SK-N-SH (cell line): Measurements from ENCODE around the gene LMO7. TPM values are rescaled to one million over a fixed set of nuclear protein-coding genes. Genes with fewer than 3 reads are reported as not detected.

ENCODE experiments used
- CTCF ChIA-PET: fragments of 300-600, 350-600 bp; formaldehyde crosslinking; extraction: SDS; loops from one replicate; lab custom pipeline; 2021; lab: Yijun Ruan, JAX
- POLR2A ChIA-PET: fragments of 350-600 bp; sonication (Branson Sonifier 250); formaldehyde crosslinking; extraction: SDS; loops from one replicate; lab custom pipeline; 2020; ENCODE audit warnings: antibody characterized with exemption, inconsistent platforms; lab: Yijun Ruan, JAX
- DNase-seq: peaks from one replicate; pipeline ENCODE4 v3.0.0; 2012
- H2AFZ ChIP-seq: fragments of 200-600 bp; sonication (generic); 2 replicates; pipeline ENCODE4 v1.8.1; 2016; ENCODE audit warnings: antibody characterized with exemption, mild to moderate bottlenecking, low read depth
- H3F3A ChIP-seq: fragments of 200-600 bp; sonication (generic); replicated peaks from 2 replicates; pipeline ENCODE3; 2016; ENCODE audit warnings: antibody characterized with exemption, mild to moderate bottlenecking; ENCODE audit not compliant: insufficient read depth
- H3K27ac ChIP-seq, 2 experiments: fragments of 200-500 bp in 1 of 2; fragments of 200-600 bp in 1 of 2; sonication (Bioruptor generic) in 1 of 2; sonication (generic), shearing (Covaris generic) in 1 of 2; 2 replicates each; pipeline versions ENCODE4 v1.5.1 to v1.6.1; 2014 to 2016; ENCODE audit warnings: low read depth in 2 of 2, inconsistent platforms in 1 of 2, low read length in 1 of 2, mild to moderate bottlenecking in 1 of 2, mixed read lengths in 1 of 2
- H3K27me3 ChIP-seq: fragments of 200-600 bp; sonication (generic), shearing (Covaris generic); 2 replicates; pipeline ENCODE4 v1.6.1; 2016; ENCODE audit warnings: mixed run types; ENCODE audit not compliant: insufficient read depth
- H3K36me3 ChIP-seq, 2 experiments: fragments of 200-500 bp in 1 of 2; fragments of 200-600 bp in 1 of 2; sonication (Bioruptor generic) in 1 of 2; sonication (generic) in 1 of 2; replicated peaks in 1 of 2; 2 replicates each; pipeline versions ENCODE3 to v1.5.1; 2014 to 2016; ENCODE audit warnings: low read length in 1 of 2, mild to moderate bottlenecking in 1 of 2; ENCODE audit not compliant: insufficient read depth in 2 of 2, control insufficient read depth in 1 of 2
- H3K4me1 ChIP-seq, 2 experiments: fragments of 200-500 bp in 1 of 2; fragments of 200-600 bp in 1 of 2; sonication (Bioruptor generic) in 1 of 2; sonication (generic), shearing (Covaris generic) in 1 of 2; 2 replicates each; pipeline versions ENCODE4 v1.5.1 to v1.6.1; 2014 to 2016; ENCODE audit warnings: low read depth in 1 of 2, low read length in 1 of 2, mixed run types in 1 of 2; ENCODE audit not compliant: insufficient read depth in 2 of 2, control insufficient read depth in 1 of 2
- H3K4me2 ChIP-seq: fragments of 200-600 bp; sonication (generic), shearing (Covaris generic); 2 replicates; pipeline ENCODE4 v1.6.1; 2017; ENCODE audit warnings: mixed run types
- H3K4me3 ChIP-seq, 2 experiments: fragments of 200-500 bp in 1 of 2; fragments of 200-600 bp in 1 of 2; sonication (Bioruptor generic) in 1 of 2; sonication (generic), shearing (Covaris generic) in 1 of 2; 2 replicates each; pipeline versions ENCODE4 v1.5.1 to v1.8.1; 2014 to 2016; ENCODE audit warnings: low read depth in 2 of 2, inconsistent platforms in 1 of 2, low read length in 1 of 2, mild to moderate bottlenecking in 1 of 2, mixed read lengths in 1 of 2, moderate library complexity in 1 of 2
- H3K79me2 ChIP-seq: fragments of 200-600 bp; sonication (generic); 2 replicates; pipeline ENCODE4 v1.8.1; 2017; ENCODE audit warnings: mild to moderate bottlenecking; ENCODE audit not compliant: insufficient read depth
- H3K9ac ChIP-seq: fragments of 200-600 bp; sonication (generic); 2 replicates; pipeline ENCODE4 v1.6.1; 2017; ENCODE audit warnings: mixed run types
- H3K9me2 ChIP-seq: fragments of 200-600 bp; sonication (generic); 2 replicates; pipeline ENCODE4 v1.6.1; 2017; ENCODE audit warnings: mixed run types
- H3K9me3 ChIP-seq: fragments of 200-600 bp; sonication (generic); 2 replicates; pipeline ENCODE4 v1.6.1; 2017; ENCODE audit warnings: mixed run types, mild to moderate bottlenecking, moderate library complexity
- H4K20me1 ChIP-seq: fragments of 200-600 bp; sonication (generic); 2 replicates; pipeline ENCODE4 v1.6.1; 2017; ENCODE audit warnings: mild to moderate bottlenecking, mixed run types; ENCODE audit not compliant: insufficient read depth
- CHD2 ChIP-seq: fragments of 150-350 bp; IDR thresholded peaks from 2 replicates; pipeline ENCODE4 v1.6.1; 2018; ENCODE audit warnings: low read length; ENCODE audit not compliant: partially characterized antibody
- ELF1 ChIP-seq: IDR thresholded peaks from 2 replicates; pipeline ENCODE4 v1.4.0; 2012
- EZH2phosphoT487 ChIP-seq: fragments of 200-600 bp; sonication (generic); IDR thresholded peaks from 2 replicates; pipeline ENCODE4 v1.6.1; 2017; ENCODE audit warnings: low read depth, mixed run types, mild to moderate bottlenecking, antibody characterized with exemption, moderate library complexity, borderline replicate concordance
- FOSL2 ChIP-seq: IDR thresholded peaks from 2 replicates; pipeline ENCODE4 v1.4.0; 2012; ENCODE audit warnings: low read depth, mild to moderate bottlenecking, moderate library complexity, borderline replicate concordance
- FOXJ3 ChIP-seq: sonication (generic); formaldehyde crosslinking; IDR thresholded peaks from 2 replicates; pipeline ENCODE4 v1.5.1; 2020; ENCODE audit warnings: mild to moderate bottlenecking, missing genetic modification reagents
- GABPA ChIP-seq: IDR thresholded peaks from 2 replicates; pipeline ENCODE4 v1.4.0; 2012; ENCODE audit warnings: low read depth, mild to moderate bottlenecking
- NFIC ChIP-seq: IDR thresholded peaks from 2 replicates; pipeline ENCODE4 v1.4.0; 2012; ENCODE audit warnings: borderline replicate concordance
- NRF1 ChIP-seq: IDR thresholded peaks from 2 replicates; pipeline ENCODE4 v1.6.1; 2012; ENCODE audit warnings: low read depth, mild to moderate bottlenecking, low read length
- RAD21 ChIP-seq: IDR thresholded peaks from 2 replicates; pipeline ENCODE4 v1.6.1; 2012; ENCODE audit warnings: mild to moderate bottlenecking, low read length
- RFX5 ChIP-seq: IDR thresholded peaks from 2 replicates; pipeline ENCODE4 v1.6.1; 2012; ENCODE audit warnings: mild to moderate bottlenecking, improper control_type of control experiment, low read length
- RXRA ChIP-seq: IDR thresholded peaks from 2 replicates; pipeline ENCODE4 v1.4.0; 2012; ENCODE audit warnings: low read depth, mild to moderate bottlenecking, borderline replicate concordance
- SIN3A ChIP-seq: IDR thresholded peaks from 2 replicates; pipeline ENCODE4 v1.6.1; 2012; ENCODE audit warnings: low read depth, mild to moderate bottlenecking, low read length, moderate library complexity, borderline replicate concordance
- SMC3 ChIP-seq: IDR thresholded peaks from 2 replicates; pipeline ENCODE4 v1.6.1; 2012; ENCODE audit warnings: low read depth, low read length, improper control_type of control experiment
- TCF12 ChIP-seq: IDR thresholded peaks from 2 replicates; pipeline ENCODE4 v1.4.0; 2012
- YY1 ChIP-seq: IDR thresholded peaks from 2 replicates; pipeline ENCODE4 v1.4.0; 2012; ENCODE audit warnings: low read depth, mild to moderate bottlenecking
- WGBS: methylation state at CpG from one replicate; pipeline ENCODE4 v1.1.6; 2017; ENCODE audit warnings: low lambda C conversion rate; 5-methylcytosine and 5-hydroxymethylcytosine counted together
- polyA plus RNA-seq, 3 experiments: library from polyadenylated mRNA; depleted of rRNA; stranded (reverse); fragments of >200 nt; gene quantifications; 2 replicates each; pipeline ENCODE4 v1.2.3, GENCODE V29; 2012
- TF ChIP-seq, protein P1 (sequence below): IDR thresholded peaks from 2 replicates; pipeline ENCODE4 v1.4.0; 2012; ENCODE audit warnings: low read depth
- TF ChIP-seq, protein P2 (sequence below): IDR thresholded peaks from 2 replicates; pipeline ENCODE4 v1.4.0; 2012; ENCODE audit warnings: low read depth, borderline replicate concordance
- TF ChIP-seq, protein P3 (sequence below): fragments of 150-350 bp; IDR thresholded peaks from 2 replicates; pipeline ENCODE4 v1.6.1; 2016; ENCODE audit warnings: mild to moderate bottlenecking, low read depth, low read length
- TF ChIP-seq, protein P4 (sequence below): IDR thresholded peaks from 2 replicates; pipeline ENCODE4 v1.6.1; 2012; ENCODE audit warnings: mild to moderate bottlenecking, low read depth, low read length, moderate library complexity

The LMO7 gene
- polyA plus RNA-seq, 1 of the 3 experiments (the other 2 are of a cell fraction): 83.6 TPM

GRCh38 chr13:75872980-75873379 lies 236.8 kb downstream of the LMO7 start:
- no peak overlapping the region for H2AFZ ChIP-seq
- CTCF ChIA-PET: interaction anchor here (0.8 to 7.5 kb wide), 8 partner anchors 12 to 1031 kb away, joined by 3 to 73 read pairs (median 4); no protein-coding TSS in a partner anchor
- no peaks in the 10 kb centered on the region for H3K9me3 ChIP-seq
- no peak for DNase-seq
- WGBS: 71% methylated on average over 3 of the region's 3 CpGs
- H3K9me2 ChIP-seq: no peaks in the 10 kb centered on the region
- no peak overlapping the region for H3K4me3 ChIP-seq
- no peak overlapping the region for H3K27ac ChIP-seq
- POLR2A ChIA-PET: no interaction called here
- H3K4me2 ChIP-seq: no peak overlapping the region
- H4K20me1 ChIP-seq: no peaks in the 10 kb centered on the region
- H3K79me2 ChIP-seq: no peaks in the 10 kb centered on the region
- H3K27me3 ChIP-seq: no peaks in the 10 kb centered on the region
- peaks cover 2 to 3% of the 10 kb centered on the region in 2 experiments; a peak in 2 of 4 replicates for H3K4me1 ChIP-seq
- no peaks in the 10 kb centered on the region for H3K36me3 ChIP-seq
- no peak overlapping the region for H3K9ac ChIP-seq
- peaks cover 12% of the 10 kb centered on the region for H3F3A ChIP-seq
- TF ChIP-seq, protein P1, sequence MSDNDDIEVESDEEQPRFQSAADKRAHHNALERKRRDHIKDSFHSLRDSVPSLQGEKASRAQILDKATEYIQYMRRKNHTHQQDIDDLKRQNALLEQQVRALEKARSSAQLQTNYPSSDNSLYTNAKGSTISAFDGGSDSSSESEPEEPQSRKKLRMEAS: no peak
- TF ChIP-seq FOSL2 (no peak), FOXJ3 (CRISPR knock-in tag) (no peak), EZH2phosphoT487 (no peak), RAD21 (no peak), TCF12 (no peak)

GRCh38 chr13:75873494-75873893 lies 237.4 kb downstream of the LMO7 start:
- ChIA-PET POLR2A (no interaction called here), CTCF (interaction anchor here (1.0 to 7.5 kb wide), 10 partner anchors 13 to 1030 kb away, joined by 3 to 73 read pairs (median 4); no protein-coding TSS in a partner anchor)
- Histone ChIP-seq H3K9me3 (no peaks in the 10 kb centered on the region), H3K27ac (no peak overlapping the region), H3K36me3 (no peaks in the 10 kb centered on the region), H3K27me3 (no peaks in the 10 kb centered on the region), H3F3A (peaks cover 9% of the 10 kb centered on the region), H3K4me1 (peaks cover 2 to 3% of the 10 kb centered on the region in 2 experiments; a peak in 2 of 4 replicates), H3K9me2 (no peaks in the 10 kb centered on the region), H2AFZ (no peak overlapping the region), H3K4me3 (no peak overlapping the region), H3K79me2 (no peaks in the 10 kb centered on the region), H4K20me1 (no peaks in the 10 kb centered on the region), H3K4me2 (no peak overlapping the region), H3K9ac (no peak overlapping the region)
- DNase-seq: no peak
- TF ChIP-seq NRF1: no peak
- no peak for TF ChIP-seq FOXJ3 (CRISPR knock-in tag)
- TF ChIP-seq, protein P2, sequence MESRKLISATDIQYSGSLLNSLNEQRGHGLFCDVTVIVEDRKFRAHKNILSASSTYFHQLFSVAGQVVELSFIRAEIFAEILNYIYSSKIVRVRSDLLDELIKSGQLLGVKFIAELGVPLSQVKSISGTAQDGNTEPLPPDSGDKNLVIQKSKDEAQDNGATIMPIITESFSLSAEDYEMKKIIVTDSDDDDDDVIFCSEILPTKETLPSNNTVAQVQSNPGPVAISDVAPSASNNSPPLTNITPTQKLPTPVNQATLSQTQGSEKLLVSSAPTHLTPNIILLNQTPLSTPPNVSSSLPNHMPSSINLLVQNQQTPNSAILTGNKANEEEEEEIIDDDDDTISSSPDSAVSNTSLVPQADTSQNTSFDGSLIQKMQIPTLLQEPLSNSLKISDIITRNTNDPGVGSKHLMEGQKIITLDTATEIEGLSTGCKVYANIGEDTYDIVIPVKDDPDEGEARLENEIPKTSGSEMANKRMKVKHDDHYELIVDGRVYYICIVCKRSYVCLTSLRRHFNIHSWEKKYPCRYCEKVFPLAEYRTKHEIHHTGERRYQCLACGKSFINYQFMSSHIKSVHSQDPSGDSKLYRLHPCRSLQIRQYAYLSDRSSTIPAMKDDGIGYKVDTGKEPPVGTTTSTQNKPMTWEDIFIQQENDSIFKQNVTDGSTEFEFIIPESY: no peak
- TF ChIP-seq RXRA: no peak
- no peak for TF ChIP-seq SMC3
- TF ChIP-seq FOSL2: no peak
- TF ChIP-seq, protein P3, sequence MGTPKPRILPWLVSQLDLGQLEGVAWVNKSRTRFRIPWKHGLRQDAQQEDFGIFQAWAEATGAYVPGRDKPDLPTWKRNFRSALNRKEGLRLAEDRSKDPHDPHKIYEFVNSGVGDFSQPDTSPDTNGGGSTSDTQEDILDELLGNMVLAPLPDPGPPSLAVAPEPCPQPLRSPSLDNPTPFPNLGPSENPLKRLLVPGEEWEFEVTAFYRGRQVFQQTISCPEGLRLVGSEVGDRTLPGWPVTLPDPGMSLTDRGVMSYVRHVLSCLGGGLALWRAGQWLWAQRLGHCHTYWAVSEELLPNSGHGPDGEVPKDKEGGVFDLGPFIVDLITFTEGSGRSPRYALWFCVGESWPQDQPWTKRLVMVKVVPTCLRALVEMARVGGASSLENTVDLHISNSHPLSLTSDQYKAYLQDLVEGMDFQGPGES: no peak
- TF ChIP-seq NFIC: no peak
- no peak for TF ChIP-seq YY1
- no peak for TF ChIP-seq RFX5
- no peak for TF ChIP-seq ELF1
- TF ChIP-seq CHD2: no peak
- TF ChIP-seq, protein P1: no peak
- no peak for TF ChIP-seq GABPA
- no peak for TF ChIP-seq SIN3A
- TF ChIP-seq, protein P4, sequence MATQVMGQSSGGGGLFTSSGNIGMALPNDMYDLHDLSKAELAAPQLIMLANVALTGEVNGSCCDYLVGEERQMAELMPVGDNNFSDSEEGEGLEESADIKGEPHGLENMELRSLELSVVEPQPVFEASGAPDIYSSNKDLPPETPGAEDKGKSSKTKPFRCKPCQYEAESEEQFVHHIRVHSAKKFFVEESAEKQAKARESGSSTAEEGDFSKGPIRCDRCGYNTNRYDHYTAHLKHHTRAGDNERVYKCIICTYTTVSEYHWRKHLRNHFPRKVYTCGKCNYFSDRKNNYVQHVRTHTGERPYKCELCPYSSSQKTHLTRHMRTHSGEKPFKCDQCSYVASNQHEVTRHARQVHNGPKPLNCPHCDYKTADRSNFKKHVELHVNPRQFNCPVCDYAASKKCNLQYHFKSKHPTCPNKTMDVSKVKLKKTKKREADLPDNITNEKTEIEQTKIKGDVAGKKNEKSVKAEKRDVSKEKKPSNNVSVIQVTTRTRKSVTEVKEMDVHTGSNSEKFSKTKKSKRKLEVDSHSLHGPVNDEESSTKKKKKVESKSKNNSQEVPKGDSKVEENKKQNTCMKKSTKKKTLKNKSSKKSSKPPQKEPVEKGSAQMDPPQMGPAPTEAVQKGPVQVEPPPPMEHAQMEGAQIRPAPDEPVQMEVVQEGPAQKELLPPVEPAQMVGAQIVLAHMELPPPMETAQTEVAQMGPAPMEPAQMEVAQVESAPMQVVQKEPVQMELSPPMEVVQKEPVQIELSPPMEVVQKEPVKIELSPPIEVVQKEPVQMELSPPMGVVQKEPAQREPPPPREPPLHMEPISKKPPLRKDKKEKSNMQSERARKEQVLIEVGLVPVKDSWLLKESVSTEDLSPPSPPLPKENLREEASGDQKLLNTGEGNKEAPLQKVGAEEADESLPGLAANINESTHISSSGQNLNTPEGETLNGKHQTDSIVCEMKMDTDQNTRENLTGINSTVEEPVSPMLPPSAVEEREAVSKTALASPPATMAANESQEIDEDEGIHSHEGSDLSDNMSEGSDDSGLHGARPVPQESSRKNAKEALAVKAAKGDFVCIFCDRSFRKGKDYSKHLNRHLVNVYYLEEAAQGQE: no peak
- 88% methylated on average over 10 of the region's 10 CpGs for WGBS
